Endothelial cell (in vitro differentiated cells): ENCODE results near the gene CEL. TPM values are rescaled to one million over a fixed set of nuclear protein-coding genes. Genes with fewer than 3 reads are reported as not detected.
"Not testable (repeated sequence)": the region's sequence is repeated elsewhere in the genome, so short reads cannot be mapped to it uniquely, and the experiment has no call there.

Source experiments
- DNase-seq: peaks from one replicate; pipeline ENCODE4 v3.0.0; 2021; ENCODE audit warnings: low spot score
- H3K27ac Mint-ChIP-seq: one replicate; pipeline ENCODE4 v1.8.0; 2021; ENCODE audit warnings: mixed read lengths, inconsistent platforms; ENCODE audit not compliant: unreplicated experiment
- H3K27me3 Mint-ChIP-seq: one replicate; pipeline ENCODE4 v1.8.0; 2021; ENCODE audit warnings: mild to moderate bottlenecking, moderate library complexity, mixed read lengths, inconsistent platforms; ENCODE audit not compliant: unreplicated experiment
- H3K36me3 Mint-ChIP-seq: one replicate; pipeline ENCODE4 v1.8.0; 2021; ENCODE audit warnings: mild to moderate bottlenecking, low read depth, mixed read lengths, inconsistent platforms; ENCODE audit not compliant: unreplicated experiment
- H3K4me1 Mint-ChIP-seq: one replicate; pipeline ENCODE4 v1.8.0; 2021; ENCODE audit warnings: mild to moderate bottlenecking, mixed read lengths, inconsistent platforms; ENCODE audit not compliant: unreplicated experiment
- H3K4me3 Mint-ChIP-seq: one replicate; pipeline ENCODE4 v1.8.0; 2021; ENCODE audit warnings: mild to moderate bottlenecking, mixed read lengths, inconsistent platforms; ENCODE audit not compliant: unreplicated experiment
- H3K9me3 Mint-ChIP-seq: one replicate; pipeline ENCODE4 v1.8.0; 2021; ENCODE audit warnings: mixed read lengths, inconsistent platforms; ENCODE audit not compliant: unreplicated experiment
- total RNA-seq: library from RNA; stranded (reverse); fragmentation: NEBNext Ultra II Directional; extraction: Animal tissue kit (Norgen Biotek cat#: 25700); gene quantifications from one replicate; pipeline ENCODE4 v1.2.1, GENCODE V29; 2021; ENCODE audit not compliant: unreplicated experiment
- TF ChIP-seq, protein P1 (sequence below): fragments of 200-600 bp; sonication (generic); IDR thresholded peaks from one replicate; pipeline ENCODE4 v1.5.0; 2021; ENCODE audit warnings: antibody characterized with exemption; ENCODE audit not compliant: unreplicated experiment

The CEL gene
- total RNA-seq, 1 donor from 2014 or later, result 4.2 TPM

DNA sequence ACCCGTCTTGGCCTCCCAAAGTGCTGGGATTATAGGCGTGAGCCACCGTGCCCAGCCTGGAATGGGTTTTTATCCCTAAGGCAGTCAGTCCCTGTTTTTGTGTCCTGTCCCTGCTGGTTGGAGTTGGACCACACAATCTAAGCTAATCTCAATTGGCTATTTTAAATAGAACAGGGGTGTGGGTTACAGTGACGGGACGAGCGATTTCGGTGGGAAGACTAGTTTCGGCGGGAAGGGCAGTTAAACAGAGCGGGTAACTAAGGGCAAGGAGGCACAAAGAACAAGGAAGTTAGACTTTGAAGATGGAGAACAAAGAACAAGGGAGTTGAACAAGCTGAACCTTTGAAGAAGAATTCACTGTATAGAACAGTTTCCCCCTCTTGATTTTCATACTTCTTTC is 29.6 kb upstream of the CEL start:
- Mint-ChIP-seq H3K36me3 (peaks cover 17% of the 10 kb centered on the region), H3K4me3 (peak overlapping the region; percentile 98), H3K4me1 (peaks cover 32% of the 10 kb centered on the region), H3K27me3 (peaks cover 5% of the 10 kb centered on the region), H3K9me3 (no peaks in the 10 kb centered on the region), H3K27ac (no peak overlapping the region)
- no peak for DNase-seq
- TF ChIP-seq, protein P1, sequence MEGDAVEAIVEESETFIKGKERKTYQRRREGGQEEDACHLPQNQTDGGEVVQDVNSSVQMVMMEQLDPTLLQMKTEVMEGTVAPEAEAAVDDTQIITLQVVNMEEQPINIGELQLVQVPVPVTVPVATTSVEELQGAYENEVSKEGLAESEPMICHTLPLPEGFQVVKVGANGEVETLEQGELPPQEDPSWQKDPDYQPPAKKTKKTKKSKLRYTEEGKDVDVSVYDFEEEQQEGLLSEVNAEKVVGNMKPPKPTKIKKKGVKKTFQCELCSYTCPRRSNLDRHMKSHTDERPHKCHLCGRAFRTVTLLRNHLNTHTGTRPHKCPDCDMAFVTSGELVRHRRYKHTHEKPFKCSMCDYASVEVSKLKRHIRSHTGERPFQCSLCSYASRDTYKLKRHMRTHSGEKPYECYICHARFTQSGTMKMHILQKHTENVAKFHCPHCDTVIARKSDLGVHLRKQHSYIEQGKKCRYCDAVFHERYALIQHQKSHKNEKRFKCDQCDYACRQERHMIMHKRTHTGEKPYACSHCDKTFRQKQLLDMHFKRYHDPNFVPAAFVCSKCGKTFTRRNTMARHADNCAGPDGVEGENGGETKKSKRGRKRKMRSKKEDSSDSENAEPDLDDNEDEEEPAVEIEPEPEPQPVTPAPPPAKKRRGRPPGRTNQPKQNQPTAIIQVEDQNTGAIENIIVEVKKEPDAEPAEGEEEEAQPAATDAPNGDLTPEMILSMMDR, result no peak

DNA sequence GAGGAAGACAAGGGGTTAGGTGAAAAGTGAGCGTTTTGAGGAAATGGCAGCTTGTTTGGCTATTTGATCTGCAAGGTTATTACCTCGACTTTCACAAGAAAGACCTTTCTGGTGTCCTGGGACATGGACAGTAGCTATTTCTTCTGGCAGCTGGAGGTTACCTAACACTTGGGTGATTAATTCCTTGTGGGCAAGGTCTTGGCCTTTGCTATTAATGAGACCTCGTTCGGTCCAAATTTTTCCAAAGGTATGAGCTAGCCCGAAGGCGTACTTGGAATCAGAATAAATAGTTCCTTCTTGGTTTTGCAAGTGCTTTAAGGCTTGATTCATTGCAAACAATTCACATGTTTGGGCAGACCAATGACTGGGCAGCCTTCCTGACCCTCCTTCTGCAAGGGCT is 26.1 kb upstream of the CEL start:
- Mint-ChIP-seq H3K4me3 (no peak overlapping the region), H3K4me1 (peaks cover 24% of the 10 kb centered on the region), H3K27me3 (peaks cover 5% of the 10 kb centered on the region), H3K27ac (no peak overlapping the region), H3K9me3 (no peaks in the 10 kb centered on the region), H3K36me3 (peaks cover 20% of the 10 kb centered on the region)
- no peak for DNase-seq
- TF ChIP-seq, protein P1, result no peak

DNA sequence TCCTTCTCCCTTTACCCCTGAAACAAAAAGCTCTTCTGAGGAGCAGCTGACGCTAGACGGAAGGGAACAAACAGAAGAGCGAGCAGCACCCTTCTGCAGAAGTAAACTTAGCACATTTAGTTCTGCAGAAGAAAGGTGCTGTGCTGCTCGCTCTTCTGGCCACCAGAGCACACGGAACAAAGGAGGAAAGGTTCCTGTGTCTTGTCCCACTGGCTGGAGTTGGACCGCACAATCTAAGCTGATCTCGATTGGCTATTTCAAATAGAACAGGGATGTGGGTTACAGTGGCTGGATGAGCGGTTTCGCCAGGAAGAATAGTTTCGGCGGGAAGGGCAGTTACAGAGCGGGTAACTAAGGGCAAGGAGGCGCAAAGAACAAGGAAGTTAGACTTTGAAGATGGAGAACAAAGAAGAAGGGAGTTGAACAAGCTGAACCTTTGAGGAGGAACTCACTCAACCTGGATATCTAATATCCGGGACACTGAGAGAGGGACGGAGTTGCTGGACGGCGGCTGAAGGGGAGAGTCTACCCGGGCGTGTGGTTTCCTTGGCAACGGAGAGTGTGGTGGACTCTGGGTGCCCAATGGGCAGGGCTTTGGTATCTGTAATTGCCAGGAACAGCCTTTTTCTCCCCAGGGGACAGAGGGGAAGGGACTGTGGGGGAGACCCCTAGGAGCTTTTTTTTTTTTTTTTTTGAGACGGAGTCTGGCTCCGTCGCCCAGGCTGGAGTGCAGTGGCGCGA is 23.8 kb upstream of the CEL start:
- TF ChIP-seq, protein P1, result no peak
- Mint-ChIP-seq H3K36me3 (peaks cover 21% of the 10 kb centered on the region), H3K27me3 (no peaks in the 10 kb centered on the region), H3K4me3 (peak overlapping the region; percentile 14), H3K4me1 (peaks cover 3% of the 10 kb centered on the region), H3K27ac (no peak overlapping the region), H3K9me3 (no peaks in the 10 kb centered on the region)
- no peak for DNase-seq

DNA sequence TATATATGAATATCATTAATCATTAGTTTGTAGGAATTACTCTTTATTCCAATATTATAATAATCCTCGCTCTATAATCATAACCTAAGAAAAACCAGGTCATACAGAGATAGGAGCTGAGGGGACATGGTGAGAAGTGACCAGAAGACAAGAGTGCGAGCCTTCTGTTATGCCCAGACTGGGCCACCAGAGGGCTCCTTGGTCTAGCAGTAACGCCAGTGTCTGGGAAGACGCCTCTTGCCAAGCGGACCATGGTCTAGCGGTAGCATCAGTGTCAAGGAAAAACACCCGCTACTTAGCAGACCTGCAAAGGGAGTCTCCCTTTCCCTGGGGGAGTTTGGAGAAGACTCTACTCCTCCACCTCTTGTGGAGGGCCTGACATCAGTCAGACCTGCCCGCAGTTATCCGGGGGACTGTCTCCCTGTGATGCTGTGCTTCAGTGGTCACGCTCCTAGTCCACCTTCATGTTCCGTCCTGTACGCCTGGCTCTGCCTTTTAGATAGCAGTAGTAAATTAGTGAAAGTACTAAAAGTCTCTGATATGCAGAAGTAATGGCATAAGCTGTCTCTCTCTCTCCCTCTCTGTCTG is 20.8 kb upstream of the CEL start:
- not testable (repeated sequence) for H3K9me3 Mint-ChIP-seq, H3K4me1 Mint-ChIP-seq, H3K27ac Mint-ChIP-seq, H3K4me3 Mint-ChIP-seq, H3K27me3 Mint-ChIP-seq
- TF ChIP-seq, protein P1, result peak; percentile 69
- DNase-seq, result peak; percentile 64
- H3K36me3 Mint-ChIP-seq, result peaks cover 35% of the 10 kb centered on the region

DNA sequence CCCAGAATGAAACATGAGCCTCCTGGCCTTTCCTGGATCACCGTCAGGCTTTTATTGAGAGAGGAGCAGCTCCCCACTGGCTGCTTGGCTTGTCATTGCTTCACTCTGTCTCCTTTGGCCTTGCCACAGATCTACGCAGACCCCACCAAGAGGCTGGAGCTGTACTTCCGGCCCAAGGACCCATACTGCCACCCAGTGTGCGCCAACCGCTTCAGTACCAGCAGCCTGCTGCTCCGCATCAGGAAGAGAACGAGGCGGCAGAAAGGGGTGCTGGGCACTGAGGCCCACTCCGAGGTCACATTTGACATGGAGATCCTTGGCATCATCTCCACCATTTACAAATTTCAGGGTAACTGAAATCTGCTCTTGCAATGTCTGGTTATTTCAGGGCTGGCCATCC is 19.8 kb upstream of the CEL start:
- Mint-ChIP-seq H3K27me3 (peaks cover 4% of the 10 kb centered on the region), H3K4me1 (no peaks in the 10 kb centered on the region), H3K27ac (no peak overlapping the region), H3K9me3 (no peaks in the 10 kb centered on the region), H3K36me3 (peaks cover 43% of the 10 kb centered on the region), H3K4me3 (no peak overlapping the region)
- TF ChIP-seq, protein P1, result no peak
- DNase-seq, result no peak
